Measurements from ENCODE around the gene POMGNT1. TPM values are rescaled to one million over a fixed set of nuclear protein-coding genes. Genes with fewer than 3 reads are reported as not detected.

The POMGNT1 gene
- total RNA-seq: 30.5 and 35.9 TPM in 2 replicates

DNA sequence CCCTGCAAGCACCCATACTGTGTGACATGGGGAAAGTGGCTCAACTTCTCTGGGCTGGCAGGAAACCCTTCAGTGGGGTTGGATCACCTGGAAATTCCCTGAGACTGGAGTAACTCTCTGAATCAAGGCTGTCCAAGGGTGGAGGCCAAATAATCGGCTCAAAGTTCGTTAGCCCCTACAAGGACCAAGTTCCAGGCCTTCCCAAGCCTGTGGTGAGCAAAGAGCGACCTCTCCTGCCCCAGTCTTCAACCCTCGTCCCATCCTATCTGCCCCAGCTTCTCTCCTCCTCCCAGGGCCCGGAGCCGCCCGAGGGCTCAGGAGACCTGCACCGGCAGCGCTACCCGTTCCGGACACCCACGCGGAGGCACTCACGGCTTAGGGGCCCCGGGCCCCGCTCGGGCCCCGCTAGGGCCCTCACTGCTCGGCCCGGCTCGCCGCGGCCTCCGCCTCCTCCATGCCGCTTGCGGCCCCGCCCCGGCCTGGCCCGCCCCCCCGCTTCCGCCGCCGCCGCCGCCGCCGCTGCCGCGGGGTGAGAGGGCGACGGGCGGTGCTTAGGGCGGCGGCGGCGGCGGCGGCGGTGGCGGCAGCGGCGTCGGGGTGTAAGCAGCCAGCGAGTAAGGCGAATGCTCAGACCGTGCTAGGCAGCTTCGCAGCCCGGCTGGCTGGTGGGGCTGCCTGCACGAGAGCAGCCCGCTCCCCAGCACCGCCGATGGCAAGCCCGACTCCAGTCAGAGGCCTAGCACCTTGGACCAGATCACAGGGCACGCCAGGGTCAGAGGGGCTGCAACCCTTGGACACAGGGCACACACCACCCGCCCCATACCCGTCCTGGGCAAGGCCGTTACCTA lies at the start of gene POMGNT1:
Gene POMGNT1, minus strand, starts transcription at position 471 of the 848 bp plus-strand sequence. CDS start 613 bp downstream, outside the sequence.

DNA sequence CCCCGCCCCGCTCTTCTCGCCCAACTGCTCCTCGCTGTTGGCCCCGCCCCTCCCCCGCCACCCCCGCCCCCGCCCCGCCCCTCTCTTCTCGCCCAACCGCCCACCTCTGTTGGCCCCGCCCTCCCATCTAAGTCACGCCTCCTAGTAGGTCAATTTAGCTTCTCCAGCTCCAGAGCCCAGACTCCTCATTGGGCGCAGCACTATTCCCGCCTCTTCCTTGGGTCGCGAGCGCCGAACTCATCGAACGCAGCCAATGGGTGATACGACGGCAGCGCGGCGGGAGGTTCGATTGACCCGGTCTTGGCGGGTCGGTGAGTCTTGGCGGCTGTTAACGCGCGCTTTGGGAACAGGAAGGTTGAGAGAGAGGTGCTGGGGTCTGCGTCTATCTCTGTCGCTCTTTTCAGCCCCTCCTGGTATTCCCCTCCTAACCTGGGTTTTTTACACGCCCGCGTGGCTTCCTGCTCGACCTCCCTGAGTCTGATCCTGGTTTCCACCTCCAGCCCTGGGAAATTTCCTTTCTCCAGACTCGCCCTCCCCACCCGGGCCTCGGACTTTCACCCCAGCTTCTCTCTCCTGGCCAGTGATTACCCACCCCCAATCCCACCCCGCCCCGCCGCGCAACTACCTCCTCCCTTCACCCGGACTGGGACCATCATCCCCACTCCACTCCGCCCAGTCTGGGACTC lies 49.3 kb upstream of the POMGNT1 start, which contains the start of gene RAD54L:
Gene RAD54L, plus strand, starts transcription at position 328 of the 686 bp plus-strand sequence. CDS start 643 bp downstream, outside the sequence.

DNA sequence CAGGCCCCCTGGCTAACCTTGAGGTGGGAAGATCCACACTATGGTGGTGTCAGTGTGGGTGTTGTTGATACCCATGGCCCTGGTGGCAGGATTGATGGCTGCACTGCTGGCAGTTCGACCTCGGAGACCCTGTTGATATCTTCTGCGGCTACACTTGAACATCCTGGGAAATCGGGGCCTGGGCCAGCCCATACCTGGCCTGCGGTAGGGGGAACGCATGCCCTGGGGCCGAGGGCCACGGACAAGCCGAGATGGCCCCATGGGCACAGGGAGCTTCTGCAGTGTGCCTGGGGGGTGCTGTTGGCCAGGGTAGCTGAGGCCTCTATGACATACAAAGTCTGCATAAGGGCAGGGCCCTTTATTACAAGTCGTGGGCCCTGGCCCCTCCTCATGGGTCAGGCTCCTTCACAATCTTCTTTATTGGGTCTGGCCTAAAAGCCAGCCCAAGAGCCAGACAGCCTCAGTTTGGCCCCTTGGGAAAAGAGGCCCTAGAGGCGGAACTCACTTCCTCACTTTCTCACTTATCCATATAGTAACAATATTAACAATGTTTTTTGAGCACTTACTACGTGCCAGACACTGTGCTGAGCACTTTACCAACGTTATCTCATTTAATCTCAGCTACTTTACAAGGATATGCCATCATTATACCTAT lies 21.9 kb downstream of the POMGNT1 start, which contains the start of gene P3R3URF:
Gene P3R3URF, minus strand, starts transcription at position 278 of the 655 bp plus-strand sequence. Its CDS starts 17 bp downstream, at position 261.

DNA sequence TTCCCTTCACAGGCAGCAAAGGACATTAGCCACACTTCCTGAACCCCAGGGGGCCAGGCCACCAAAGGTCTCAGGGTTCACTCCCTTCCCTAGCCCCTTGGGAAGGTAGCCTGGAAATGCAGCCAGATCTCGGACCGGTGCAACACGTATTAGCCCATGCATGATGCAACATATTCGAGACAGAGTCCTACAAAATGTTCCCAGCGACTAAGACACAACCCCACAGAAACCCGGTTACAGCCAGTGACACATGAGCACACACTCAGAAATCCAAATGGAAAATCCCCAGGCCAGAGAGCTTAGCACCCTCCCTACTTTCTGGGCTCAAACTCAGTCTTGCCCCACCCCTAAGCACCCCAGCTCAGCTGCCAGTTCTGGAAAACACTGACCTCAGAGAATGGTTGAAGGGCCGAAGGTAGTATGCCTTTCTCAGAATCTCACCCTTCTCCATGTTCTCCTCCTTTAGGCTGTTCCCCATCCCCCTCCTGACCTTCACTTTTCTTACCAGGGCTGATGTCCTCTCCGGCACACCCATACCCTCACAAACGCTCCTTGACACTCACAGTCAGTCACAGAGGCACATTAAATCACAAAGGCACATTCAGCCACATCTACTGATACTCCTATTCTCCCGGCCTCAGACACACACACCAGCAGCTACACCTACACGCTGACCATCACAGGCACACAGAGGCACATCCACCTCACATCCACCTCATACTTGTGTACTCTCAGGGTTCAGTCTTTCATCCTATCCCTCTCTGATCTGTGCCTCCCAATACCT lies 23.6 kb downstream of the POMGNT1 start, which contains the start of gene TSPAN1:
Gene TSPAN1, plus strand, starts transcription at position 640 of the 784 bp plus-strand sequence. CDS start 6,021 bp downstream, outside the sequence.

Other genes with a start within 250 kb of the POMGNT1 start
- gene PIK3R3, start 65.8 kb downstream of the POMGNT1 start, total RNA-seq: 0.70 and 2.0 TPM in 2 replicates
- gene TSPAN1, start 23.3 kb downstream of the POMGNT1 start, total RNA-seq: 0.12 TPM in 1 of 2 replicates, not detected in the other
- not detected in 2 replicates for gene P3R3URF, start 21.9 kb downstream of the POMGNT1 start, total RNA-seq
- gene LURAP1, start 4.9 kb upstream of the POMGNT1 start, total RNA-seq: 0.47 and 3.1 TPM in 2 replicates
- gene RAD54L, start 49.3 kb upstream of the POMGNT1 start, total RNA-seq: 0.26 and 0.35 TPM in 2 replicates
- 95.2 and 104 TPM in 2 replicates for gene LRRC41, start 105.2 kb upstream of the POMGNT1 start, total RNA-seq
- 342 and 511 TPM in 2 replicates for gene UQCRH, start 105.3 kb upstream of the POMGNT1 start, total RNA-seq
- gene NSUN4, start 142.4 kb upstream of the POMGNT1 start, total RNA-seq: 11.7 and 18.3 TPM in 2 replicates
- gene FAAH, start 195.9 kb upstream of the POMGNT1 start, total RNA-seq: 0.43 and 2.1 TPM in 2 replicates